NK-92 (cell line): Measurements from ENCODE around the gene TIMP4.

ENCODE experiments used
- DNase-seq: peaks from one replicate; lab custom pipeline; 2025; ENCODE audit not compliant: unreplicated experiment; lab: John Stamatoyannopoulos, UW

Gene TIMP4

DNA sequence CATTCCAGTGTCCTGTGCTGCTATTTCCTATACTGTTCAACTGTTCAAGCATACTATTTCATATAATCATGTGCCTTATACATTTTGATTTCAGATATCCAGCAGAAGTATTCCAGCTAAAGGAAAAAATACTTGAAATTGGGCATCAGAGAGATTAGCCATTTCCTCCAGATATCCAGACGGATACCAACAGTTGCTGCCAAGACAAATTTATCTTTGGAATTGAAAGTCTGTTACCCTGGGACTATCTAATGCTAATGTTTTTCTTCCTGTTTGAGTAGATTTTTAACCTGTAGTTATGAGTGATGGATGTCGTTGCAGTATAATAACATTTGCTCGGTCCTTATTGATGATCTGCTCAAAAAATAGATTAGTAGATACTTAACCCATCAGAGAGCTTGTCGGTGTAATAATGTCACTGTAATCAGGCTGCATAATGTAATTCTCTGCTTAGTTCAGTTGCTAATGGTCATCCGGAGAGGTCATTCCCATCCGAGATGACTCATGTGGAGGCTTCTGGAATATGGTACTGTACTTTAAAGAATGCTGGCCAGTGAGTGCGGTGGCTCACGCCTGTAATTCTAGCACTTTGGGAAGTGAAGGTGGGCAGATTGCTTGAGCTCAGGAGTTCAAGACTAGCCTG lies 51.5 kb downstream of the TIMP4 start:
- no peak for DNase-seq
